Adipocyte (in vitro differentiated cells): ENCODE measurements around the gene RPIA.

ENCODE experiments used
- DNase-seq: peaks from one replicate; pipeline ENCODE4 v3.0.0-alpha.2; 2015; ENCODE audit warnings: low read depth
- H3K27me3 ChIP-seq: replicated peaks from 2 replicates; pipeline ENCODE4 v1.7.0; 2013; ENCODE audit warnings: mild to moderate bottlenecking, low read length, moderate library complexity; ENCODE audit not compliant: control insufficient read depth, insufficient read depth
- H3K36me3 ChIP-seq: 2 replicates; pipeline ENCODE4 v1.7.0; 2013; ENCODE audit warnings: low read length, mild to moderate bottlenecking, moderate library complexity; ENCODE audit not compliant: control insufficient read depth, insufficient read depth, severe bottlenecking
- H3K4me1 ChIP-seq: 2 replicates; pipeline ENCODE4 v1.7.0; 2013; ENCODE audit warnings: mild to moderate bottlenecking, low read length, moderate library complexity; ENCODE audit not compliant: control insufficient read depth, insufficient read depth
- H3K4me3 ChIP-seq: 2 replicates; pipeline ENCODE4 v1.7.0; 2013; ENCODE audit warnings: mild to moderate bottlenecking, low read length, moderate library complexity
- H3K9ac ChIP-seq: 2 replicates; pipeline ENCODE4 v1.7.0; 2013; ENCODE audit warnings: mild to moderate bottlenecking, low read length, moderate library complexity
- H3K9me3 ChIP-seq: 2 replicates; pipeline ENCODE4 v1.7.0; 2013; ENCODE audit warnings: mild to moderate bottlenecking, low read length, moderate library complexity; ENCODE audit not compliant: control insufficient read depth

RPIA gene

DNA sequence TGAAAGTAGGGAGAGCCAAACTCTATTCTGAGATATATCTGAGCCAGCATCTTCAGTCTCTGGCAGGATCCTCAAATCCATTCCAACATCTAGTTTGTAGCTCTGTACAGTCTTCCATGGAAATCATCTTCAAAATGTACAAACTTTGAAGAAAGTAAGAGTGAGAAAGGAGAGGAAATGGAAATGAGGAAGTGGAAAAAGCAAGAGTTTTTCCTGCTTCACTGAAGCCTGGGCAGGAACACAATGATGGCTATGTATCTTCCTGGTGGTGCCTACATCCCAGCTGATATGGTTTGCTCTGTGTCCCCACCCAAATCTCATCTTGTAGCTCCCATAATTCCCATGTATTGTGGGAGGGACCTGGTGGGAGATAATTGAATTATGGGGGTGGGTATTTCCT is 4.1 kb upstream of the RPIA start:
- Histone ChIP-seq H3K9ac (no peak overlapping the region), H3K4me3 (no peak overlapping the region), H3K36me3 (no peaks in the 10 kb centered on the region), H3K9me3 (peaks cover 16% of the 10 kb centered on the region), H3K4me1 (peaks cover 11% of the 10 kb centered on the region), H3K27me3 (no peaks in the 10 kb centered on the region)
- DNase-seq, result no peak

DNA sequence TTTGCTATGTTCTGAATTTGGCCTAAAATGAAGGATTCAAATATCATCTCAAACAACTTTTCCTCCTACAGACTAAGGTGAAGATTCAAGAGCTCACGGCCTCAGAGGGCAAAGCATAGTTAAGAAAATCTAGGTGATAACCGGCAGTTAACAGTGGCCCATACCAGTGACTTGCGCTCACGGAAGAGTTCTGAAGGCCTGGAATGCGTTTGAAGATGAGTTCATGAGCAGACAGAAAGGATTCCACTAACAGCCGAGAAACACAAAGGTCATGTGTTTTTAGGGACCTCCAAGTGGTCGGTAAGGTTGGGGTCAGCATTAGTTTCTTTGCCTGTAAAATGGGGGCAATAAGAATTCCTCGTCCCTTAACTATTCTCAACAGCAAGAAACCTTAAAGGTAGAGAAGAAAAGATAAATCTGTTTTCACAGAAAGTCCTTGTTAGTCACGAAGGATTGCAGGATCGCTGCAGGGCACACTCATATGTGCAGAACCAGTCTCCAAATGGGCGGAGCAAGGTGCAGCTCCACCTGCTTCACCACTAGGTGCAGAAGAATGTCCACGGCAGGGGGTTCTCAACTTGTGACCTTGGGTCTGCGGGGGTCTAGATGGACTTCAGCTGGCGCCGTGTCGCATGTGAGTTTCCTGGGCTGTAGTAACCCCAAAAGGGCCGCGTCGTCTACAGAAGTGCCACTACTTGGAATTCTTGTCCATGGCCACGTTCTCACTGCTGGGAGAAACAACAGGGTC is 708 bp upstream of the RPIA start:
- H3K9me3 ChIP-seq, result no peaks in the 10 kb centered on the region
- H3K27me3 ChIP-seq, result no peaks in the 10 kb centered on the region
- H3K9ac ChIP-seq, result peak overlapping the region; percentile 83
- DNase-seq, result peak; percentile 30
- no peaks in the 10 kb centered on the region for H3K36me3 ChIP-seq
- H3K4me3 ChIP-seq, result peak overlapping the region; percentile 86
- H3K4me1 ChIP-seq, result peaks cover 29% of the 10 kb centered on the region

DNA sequence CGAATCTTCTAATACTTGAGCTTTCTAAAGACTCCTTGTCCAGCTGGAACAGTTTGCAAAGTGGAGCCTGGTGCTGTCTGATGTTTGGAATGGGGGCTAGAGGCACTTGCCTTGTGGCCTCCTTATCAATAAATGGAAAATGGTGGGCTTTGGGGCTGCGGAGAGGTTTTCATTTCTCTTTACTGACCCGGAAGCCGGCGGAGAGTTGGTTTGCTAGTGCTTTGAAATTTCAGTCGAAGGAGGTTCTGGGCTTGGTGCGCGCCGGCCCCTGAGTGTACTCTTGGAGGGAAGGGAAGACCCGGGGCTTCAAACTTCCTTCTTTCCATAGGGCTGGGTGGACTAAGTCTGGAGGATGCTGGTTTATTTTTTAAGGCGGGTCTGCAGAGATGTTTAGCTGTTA is 714 bp downstream of the RPIA start:
- Histone ChIP-seq H3K36me3 (no peaks in the 10 kb centered on the region), H3K9me3 (no peaks in the 10 kb centered on the region), H3K9ac (peak overlapping the region; percentile 83), H3K4me3 (peak overlapping the region; percentile 86), H3K27me3 (no peaks in the 10 kb centered on the region), H3K4me1 (peaks cover 29% of the 10 kb centered on the region)
- peak; percentile 48 for DNase-seq

DNA sequence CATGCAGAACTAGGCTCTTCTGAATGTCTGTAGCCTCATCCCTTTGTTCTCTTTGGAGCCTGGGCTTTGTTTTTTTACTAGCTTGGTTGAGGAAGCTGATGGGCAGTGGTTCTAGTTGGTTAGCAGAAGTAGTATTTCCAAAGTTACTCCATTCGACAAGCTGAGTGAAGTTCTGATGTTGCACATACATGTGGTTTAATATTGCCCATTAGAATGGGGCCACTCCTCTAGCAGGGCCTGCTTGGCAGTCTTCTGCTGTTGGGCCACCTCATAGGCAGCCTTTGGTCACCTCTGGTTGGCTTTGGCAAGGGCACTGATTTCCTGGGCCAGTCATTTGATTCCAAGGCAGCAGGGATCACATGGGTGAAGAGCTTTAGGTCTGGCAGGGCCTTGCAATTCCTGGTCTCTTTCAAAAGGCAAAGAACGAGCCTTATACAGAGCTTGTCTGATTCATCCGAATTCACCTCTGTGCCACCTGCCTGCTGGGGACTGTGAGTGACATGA is 2.5 kb downstream of the RPIA start:
- no peaks in the 10 kb centered on the region for H3K27me3 ChIP-seq
- H3K4me3 ChIP-seq, result peak overlapping the region; percentile 18
- no peak for DNase-seq
- no peak overlapping the region for H3K9ac ChIP-seq
- no peaks in the 10 kb centered on the region for H3K9me3 ChIP-seq
- H3K4me1 ChIP-seq, result peaks cover 29% of the 10 kb centered on the region
- H3K36me3 ChIP-seq, result no peaks in the 10 kb centered on the region

GRCh38 chr2:88696611-88697010 is 5.1 kb downstream of the RPIA start:
- no peak overlapping the region for H3K9ac ChIP-seq
- peaks cover 19% of the 10 kb centered on the region for H3K4me1 ChIP-seq
- H3K9me3 ChIP-seq, result no peaks in the 10 kb centered on the region
- no peaks in the 10 kb centered on the region for H3K27me3 ChIP-seq
- H3K36me3 ChIP-seq, result peaks cover 12% of the 10 kb centered on the region
- H3K4me3 ChIP-seq, result no peak overlapping the region
- DNase-seq, result no peak

- no peak overlapping the region for H3K4me3 ChIP-seq
- H3K9me3 ChIP-seq, result peaks cover 3% of the 10 kb centered on the region
- DNase-seq, result no peak
- H3K4me1 ChIP-seq, result peaks cover 17% of the 10 kb centered on the region
- peaks cover 16% of the 10 kb centered on the region for H3K36me3 ChIP-seq
- no peak overlapping the region for H3K9ac ChIP-seq
- no peaks in the 10 kb centered on the region for H3K27me3 ChIP-seq
These were observed 6.0 kb downstream of the RPIA start for GRCh38 chr2:88697370-88698026.

DNA sequence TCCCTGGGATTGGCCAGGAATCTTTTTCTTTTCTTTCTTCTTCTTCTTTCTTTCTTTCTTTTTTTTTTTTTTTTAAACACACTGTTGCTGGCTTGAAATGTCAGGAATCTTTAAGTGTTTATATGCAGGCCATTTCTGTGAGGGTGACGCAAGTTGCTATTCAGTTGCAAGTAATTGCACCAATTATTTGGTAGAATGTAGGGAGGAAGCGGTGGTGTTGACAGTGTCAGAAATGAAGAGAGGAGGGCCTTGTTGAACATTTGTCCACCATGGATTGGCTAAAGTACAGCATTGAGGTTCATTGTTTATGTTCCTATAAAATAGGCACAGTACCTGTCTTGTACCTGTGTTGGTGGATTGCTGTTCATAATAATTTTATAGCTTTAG is 6.5 kb downstream of the RPIA start:
- H3K36me3 ChIP-seq, result peaks cover 16% of the 10 kb centered on the region
- no peak overlapping the region for H3K4me3 ChIP-seq
- H3K27me3 ChIP-seq, result no peaks in the 10 kb centered on the region
- H3K9ac ChIP-seq, result no peak overlapping the region
- peaks cover 3% of the 10 kb centered on the region for H3K9me3 ChIP-seq
- peaks cover 12% of the 10 kb centered on the region for H3K4me1 ChIP-seq
- no peak for DNase-seq

DNA sequence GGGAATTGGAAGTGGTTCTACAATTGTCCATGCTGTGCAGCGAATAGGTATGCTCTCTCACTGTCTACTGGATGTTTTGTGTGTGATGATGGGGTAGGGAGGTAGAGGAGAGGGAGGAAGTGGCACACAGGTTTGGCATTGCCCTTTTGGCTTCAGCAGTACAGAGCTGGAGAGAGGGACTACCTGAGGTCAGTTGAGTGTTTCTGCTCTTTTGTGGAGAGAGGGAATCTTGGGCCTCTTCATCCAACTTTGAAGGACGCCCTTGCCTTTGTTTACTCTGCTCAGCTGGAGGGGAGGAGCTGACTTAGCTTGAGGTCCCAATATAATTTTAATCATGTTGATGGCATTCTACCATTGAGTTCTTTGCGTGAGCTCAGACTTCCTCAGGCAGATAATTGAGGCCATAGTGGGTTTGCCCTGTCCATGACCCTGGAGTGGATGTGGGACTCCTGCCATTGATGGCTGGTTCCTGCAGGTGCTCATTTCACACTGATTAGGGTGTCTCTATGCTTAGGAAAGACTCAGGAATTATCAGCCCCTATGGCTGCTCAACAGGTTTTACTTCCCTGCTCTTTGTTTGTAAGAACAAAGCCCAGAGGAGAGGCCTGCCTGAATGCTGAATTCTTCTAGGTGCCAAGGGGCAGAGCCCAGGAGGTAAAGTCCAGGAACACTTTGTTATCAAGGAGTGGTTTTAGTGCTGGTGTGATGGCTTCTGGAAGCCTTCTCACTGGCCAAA is 7.2 kb downstream of the RPIA start:
- no peaks in the 10 kb centered on the region for H3K27me3 ChIP-seq
- H3K9ac ChIP-seq, result no peak overlapping the region
- peaks cover 7% of the 10 kb centered on the region for H3K4me1 ChIP-seq
- H3K4me3 ChIP-seq, result no peak overlapping the region
- no peak for DNase-seq
- H3K36me3 ChIP-seq, result peaks cover 20% of the 10 kb centered on the region
- peaks cover 3% of the 10 kb centered on the region for H3K9me3 ChIP-seq

- no peaks in the 10 kb centered on the region for H3K27me3 ChIP-seq
- H3K4me3 ChIP-seq, result no peak overlapping the region
- H3K36me3 ChIP-seq, result peaks cover 18% of the 10 kb centered on the region
- peaks cover 22% of the 10 kb centered on the region for H3K4me1 ChIP-seq
- no peak for DNase-seq
- no peak overlapping the region for H3K9ac ChIP-seq
- H3K9me3 ChIP-seq, result peaks cover 3% of the 10 kb centered on the region
These were observed 15.5 kb downstream of the RPIA start for GRCh38 chr2:88707003-88707402.

GRCh38 chr2:88709181-88709631 is 17.7 kb downstream of the RPIA start:
- Histone ChIP-seq H3K9ac (peak overlapping the region; percentile 81), H3K36me3 (peaks cover 5% of the 10 kb centered on the region), H3K4me3 (peak overlapping the region; percentile 69), H3K27me3 (no peaks in the 10 kb centered on the region), H3K4me1 (peaks cover 22% of the 10 kb centered on the region), H3K9me3 (no peaks in the 10 kb centered on the region)
- DNase-seq, result peak; percentile 38

GRCh38 chr2:88711289-88711688 is 19.8 kb downstream of the RPIA start:
- H3K4me1 ChIP-seq, result peaks cover 22% of the 10 kb centered on the region
- no peak overlapping the region for H3K4me3 ChIP-seq
- H3K9ac ChIP-seq, result no peak overlapping the region
- no peaks in the 10 kb centered on the region for H3K9me3 ChIP-seq
- DNase-seq, result no peak
- no peaks in the 10 kb centered on the region for H3K36me3 ChIP-seq
- H3K27me3 ChIP-seq, result no peaks in the 10 kb centered on the region
